Measurements from ENCODE around the gene ISY1.
"Not testable (repeated sequence)": the region's sequence is repeated elsewhere in the genome, so short reads cannot be mapped to it uniquely, and the experiment has no call there.

ISY1 gene

DNA sequence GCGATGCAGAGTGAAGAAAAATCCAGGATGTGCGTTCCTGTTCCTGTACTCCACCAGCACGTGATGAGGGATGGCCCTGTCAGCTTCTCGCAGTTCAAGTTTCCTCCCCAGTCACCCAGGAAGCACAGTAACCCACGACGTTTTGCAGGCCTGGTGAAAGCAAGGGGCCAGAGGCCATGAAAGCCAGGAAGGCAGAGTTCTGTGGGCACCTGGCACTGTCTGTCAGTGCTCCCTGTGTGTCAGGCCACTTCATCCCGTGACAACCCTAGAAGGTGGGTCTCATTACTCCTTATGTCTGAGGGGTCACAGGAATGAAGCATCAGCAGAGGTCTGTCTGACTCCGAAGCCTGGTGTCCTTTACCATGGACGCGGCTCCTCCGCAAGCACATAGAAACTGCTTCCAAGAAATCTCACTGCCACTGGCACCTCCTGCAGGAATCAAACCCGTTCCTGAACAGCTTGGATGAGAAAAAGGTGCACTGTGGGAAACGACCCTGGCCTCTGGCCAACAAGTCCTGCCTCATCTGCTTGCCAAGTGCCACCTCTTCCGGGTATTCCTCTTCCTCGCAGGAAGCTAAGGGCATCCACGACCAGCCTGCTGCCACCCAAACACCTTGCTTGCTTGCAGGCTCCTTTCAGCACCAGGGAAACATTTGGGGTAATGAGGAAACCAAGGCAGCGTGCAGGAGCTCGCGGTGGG is 53.8 kb downstream of the ISY1 start:
- DNase-seq (ENCODE audit: low read depth in 1 of 2, low spot score in 1 of 2) = peak in 1 of 2 experiments; percentile 52
- no peak for TF ChIP-seq JUND (IDR thresholded peaks at IDR 0.05; ENCODE audit: low read depth)
- in situ Hi-C loops (cut with HindIII; ENCODE audit: low pct_unique_long_range_greater_than_20kb, low sequenced_read_pairs) = no loop called here

- DNase-seq (ENCODE audit: low read depth in 1 of 2, low spot score in 1 of 2) = peak; percentile 41 to 83
- TF ChIP-seq JUND (IDR thresholded peaks at IDR 0.05; ENCODE audit: low read depth) = no peak
- in situ Hi-C loops (cut with HindIII; ENCODE audit: low pct_unique_long_range_greater_than_20kb, low sequenced_read_pairs) = no loop called here
Observed at GRCh38 chr3:129106320-129106719, 54.5 kb downstream of the ISY1 start.

- no peak for TF ChIP-seq JUND (IDR thresholded peaks at IDR 0.05; ENCODE audit: low read depth)
- DNase-seq (ENCODE audit: low read depth in 1 of 2, low spot score in 1 of 2) = no peak
- in situ Hi-C loops (cut with HindIII; ENCODE audit: low pct_unique_long_range_greater_than_20kb, low sequenced_read_pairs) = no loop called here
Observed at GRCh38 chr3:129105862-129106261, 55.0 kb downstream of the ISY1 start.

DNA sequence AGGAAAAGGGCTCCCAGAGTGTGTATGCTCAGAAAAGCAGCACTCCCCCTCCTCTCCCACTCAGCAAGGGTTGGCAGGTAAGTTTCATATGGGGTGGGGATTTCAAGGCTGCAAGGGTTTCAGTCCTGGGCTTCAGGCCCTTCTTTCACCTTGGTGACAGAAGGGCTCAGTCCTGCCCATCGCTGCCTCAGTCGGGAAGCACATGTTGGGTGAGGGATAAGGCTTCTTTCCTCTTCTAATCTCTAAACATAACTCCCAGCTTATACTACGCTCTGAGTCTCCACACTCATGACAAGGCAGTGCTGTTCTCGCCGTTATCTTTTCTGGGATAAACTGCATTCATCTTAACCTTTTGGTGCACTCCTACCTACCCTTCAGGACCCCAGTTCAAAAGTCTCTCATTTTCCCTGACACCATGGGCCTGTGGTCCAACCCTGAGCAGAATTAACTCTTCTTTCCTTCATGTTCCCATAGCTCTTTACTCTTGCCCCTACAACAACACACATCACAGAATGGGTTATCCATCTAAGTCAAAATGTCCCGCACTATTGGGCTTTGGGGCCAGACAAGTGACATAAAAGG is 56.3 kb downstream of the ISY1 start:
- TF ChIP-seq JUND (IDR thresholded peaks at IDR 0.05; ENCODE audit: low read depth) = no peak
- DNase-seq (ENCODE audit: low read depth in 1 of 2, low spot score in 1 of 2) = no peak
- in situ Hi-C loops (cut with HindIII; ENCODE audit: low pct_unique_long_range_greater_than_20kb, low sequenced_read_pairs) = no loop called here

- no peak for DNase-seq (ENCODE audit: low read depth in 1 of 2, low spot score in 1 of 2)
- in situ Hi-C loops (cut with HindIII; ENCODE audit: low pct_unique_long_range_greater_than_20kb, low sequenced_read_pairs) = no loop called here
- no peak for TF ChIP-seq JUND (IDR thresholded peaks at IDR 0.05; ENCODE audit: low read depth)
Observed at GRCh38 chr3:129104051-129104450, 56.8 kb downstream of the ISY1 start.

DNA sequence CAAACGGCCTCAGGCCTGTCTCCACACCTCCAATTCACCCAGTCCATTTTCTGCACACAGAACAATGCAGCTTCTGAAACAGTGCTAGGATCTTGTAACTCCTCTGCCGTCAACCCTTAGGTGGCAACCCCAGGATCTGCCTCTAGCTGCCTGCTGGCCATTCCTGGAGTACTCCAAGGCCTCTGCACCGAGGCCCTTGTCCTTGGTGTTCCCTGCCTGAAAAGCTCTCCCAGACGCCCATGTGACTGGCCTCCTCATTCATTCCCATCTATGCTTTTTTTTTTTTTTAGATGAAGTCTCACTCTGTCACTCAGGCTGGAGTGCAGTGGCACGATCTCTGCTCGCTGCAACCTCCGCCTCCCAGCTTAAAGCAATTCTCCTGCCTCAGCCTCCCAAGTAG is 57.6 kb downstream of the ISY1 start:
- no peak for TF ChIP-seq JUND (IDR thresholded peaks at IDR 0.05; ENCODE audit: low read depth)
- in situ Hi-C loops (cut with HindIII; ENCODE audit: low pct_unique_long_range_greater_than_20kb, low sequenced_read_pairs) = no loop called here
- DNase-seq (ENCODE audit: low read depth in 1 of 2, low spot score in 1 of 2) = no peak

DNA sequence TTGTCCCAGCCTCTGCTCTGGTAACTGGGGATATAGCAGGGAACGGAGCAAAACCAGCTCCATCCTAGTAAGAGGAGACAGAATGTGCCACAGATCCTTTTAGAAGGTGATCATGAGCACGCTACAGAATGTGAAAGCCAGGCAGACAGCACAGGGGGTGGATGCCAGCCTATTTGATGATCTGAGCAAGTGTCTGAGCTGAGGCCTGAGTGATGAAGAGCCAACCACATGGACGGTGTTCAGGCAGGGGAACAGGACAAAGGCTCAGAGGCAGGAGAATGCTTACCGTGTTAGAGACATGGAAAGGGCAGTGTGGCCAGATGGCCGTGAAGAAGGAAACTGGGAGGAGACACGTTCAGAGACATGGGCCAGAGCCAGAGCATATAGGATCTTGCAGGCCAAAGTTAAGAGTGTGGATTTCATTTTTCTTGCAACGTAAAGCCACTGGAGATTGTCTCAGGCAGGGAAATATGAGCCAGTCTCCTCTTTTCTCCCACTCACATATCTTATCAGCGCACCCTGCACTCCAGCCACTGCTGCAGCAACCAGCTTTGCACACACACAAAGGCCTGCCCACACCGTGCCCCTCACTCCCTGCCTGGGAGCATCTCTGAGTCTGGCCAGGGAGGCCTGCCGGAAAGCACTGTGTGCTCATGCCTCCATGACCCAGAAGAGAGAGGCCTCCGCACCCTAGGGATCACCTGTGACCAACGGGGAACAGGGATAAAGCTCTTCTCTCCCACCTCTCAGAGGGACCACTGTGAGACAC is 59.3 kb downstream of the ISY1 start:
- no peak for TF ChIP-seq JUND (IDR thresholded peaks at IDR 0.05; ENCODE audit: low read depth)
- no peak for DNase-seq (ENCODE audit: low read depth in 1 of 2, low spot score in 1 of 2)
- in situ Hi-C loops (cut with HindIII; ENCODE audit: low pct_unique_long_range_greater_than_20kb, low sequenced_read_pairs) = no loop called here

GRCh38 chr3:129100274-129100673 is 60.6 kb downstream of the ISY1 start:
- in situ Hi-C loops (cut with HindIII; ENCODE audit: low pct_unique_long_range_greater_than_20kb, low sequenced_read_pairs) = no loop called here
- DNase-seq (ENCODE audit: low read depth in 1 of 2, low spot score in 1 of 2) = no peak
- TF ChIP-seq JUND (IDR thresholded peaks at IDR 0.05; ENCODE audit: low read depth) = no peak

- no peak for DNase-seq (ENCODE audit: low read depth in 1 of 2, low spot score in 1 of 2)
- in situ Hi-C loops (cut with HindIII; ENCODE audit: low pct_unique_long_range_greater_than_20kb, low sequenced_read_pairs) = no loop called here
- no peak for TF ChIP-seq JUND (IDR thresholded peaks at IDR 0.05; ENCODE audit: low read depth)
Observed at GRCh38 chr3:129095285-129095684, 65.6 kb downstream of the ISY1 start.

DNA sequence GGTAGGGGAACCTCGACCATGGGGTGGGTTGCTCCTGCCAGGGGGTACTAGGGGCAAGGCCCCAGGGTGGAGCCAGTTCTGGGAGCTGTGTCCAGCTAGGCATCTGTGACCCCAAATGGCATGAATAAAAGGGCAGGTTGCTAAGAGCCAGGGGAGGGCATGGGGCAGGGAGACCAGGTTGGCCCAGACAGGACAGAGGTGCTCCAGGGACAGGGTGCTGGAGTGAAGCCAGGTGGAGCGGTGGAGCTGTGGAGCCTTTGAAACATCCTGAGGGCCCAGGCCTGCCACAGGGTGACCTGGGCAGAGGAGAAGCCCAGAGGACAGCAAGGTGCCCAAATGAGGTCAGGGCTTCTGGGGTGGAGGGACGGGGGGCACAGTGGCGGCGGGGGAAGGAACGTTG is 72.6 kb downstream of the ISY1 start:
- in situ Hi-C loops (cut with HindIII; ENCODE audit: low pct_unique_long_range_greater_than_20kb, low sequenced_read_pairs) = not testable (repeated sequence)

DNA sequence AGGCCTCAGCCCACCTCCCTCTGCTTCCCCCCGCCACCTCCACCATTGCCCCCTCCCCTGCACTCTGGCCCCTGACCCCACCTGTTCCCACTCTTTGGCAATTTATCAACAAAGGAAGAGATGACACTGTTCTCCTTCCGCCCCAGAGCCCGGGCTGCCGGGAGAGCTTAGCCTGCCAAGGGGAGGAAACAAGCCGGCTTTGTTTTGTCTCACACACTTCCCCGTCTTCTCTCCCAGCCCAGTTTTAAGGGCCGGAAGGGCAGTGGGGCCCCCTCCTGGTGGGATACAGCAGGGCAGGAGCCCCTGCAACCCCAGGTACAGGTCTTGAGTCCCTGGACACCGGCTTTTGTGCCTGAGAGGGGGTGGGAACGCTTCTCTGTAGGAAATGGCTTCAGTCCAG is 73.0 kb downstream of the ISY1 start:
- peak in 1 of 2 experiments; percentile 49 for DNase-seq (ENCODE audit: low read depth in 1 of 2, low spot score in 1 of 2)

More for the DNA sequence above, 72.6 kb downstream of the ISY1 start:
- not testable (repeated sequence) for DNase-seq (ENCODE audit: low read depth in 1 of 2, low spot score in 1 of 2)

DNA sequence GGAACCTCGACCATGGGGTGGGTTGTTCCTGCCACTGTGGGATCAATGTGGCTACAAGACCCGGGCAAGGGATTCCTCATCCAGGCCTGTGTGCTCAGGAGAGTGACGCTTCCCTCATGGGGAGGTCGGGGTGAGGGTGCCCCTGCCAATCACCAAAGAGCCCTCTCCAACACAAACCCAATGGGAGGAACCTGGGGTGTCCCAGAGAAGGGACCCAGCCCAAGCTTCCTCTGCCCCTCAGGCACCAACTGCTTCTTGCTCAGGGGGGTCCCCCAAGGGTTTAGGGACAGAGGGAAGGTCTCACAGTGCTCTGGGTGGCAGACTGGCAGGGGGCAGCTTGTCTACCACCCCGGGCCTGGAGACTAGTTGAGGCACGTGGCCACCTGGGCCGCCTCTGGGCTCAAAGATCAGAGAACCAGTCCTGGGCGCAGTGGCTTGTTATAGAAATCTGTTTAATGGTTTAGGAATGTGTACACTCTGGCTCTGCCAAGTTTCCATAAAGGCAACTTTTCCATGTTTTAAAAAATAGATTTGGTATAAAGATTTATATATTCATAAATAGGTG is 73.6 kb downstream of the ISY1 start:
- peak in 1 of 2 experiments; percentile 33 for DNase-seq (ENCODE audit: low read depth in 1 of 2, low spot score in 1 of 2)
- no peak for TF ChIP-seq JUND (IDR thresholded peaks at IDR 0.05; ENCODE audit: low read depth)
- in situ Hi-C loops (cut with HindIII; ENCODE audit: low pct_unique_long_range_greater_than_20kb, low sequenced_read_pairs) = no loop called here

More for the DNA sequence above, 73.0 kb downstream of the ISY1 start:
- in situ Hi-C loops (cut with HindIII; ENCODE audit: low pct_unique_long_range_greater_than_20kb, low sequenced_read_pairs) = not testable (repeated sequence)

- in situ Hi-C loops (cut with HindIII; ENCODE audit: low pct_unique_long_range_greater_than_20kb, low sequenced_read_pairs) = no loop called here
- no peak for DNase-seq (ENCODE audit: low read depth in 1 of 2, low spot score in 1 of 2)
- no peak for TF ChIP-seq JUND (IDR thresholded peaks at IDR 0.05; ENCODE audit: low read depth)
Observed at GRCh38 chr3:129085818-129086217, 75.0 kb downstream of the ISY1 start.
